Measurements from ENCODE around the gene LGALS13. TPM values are rescaled to one million over a fixed set of nuclear protein-coding genes. Genes with fewer than 3 reads are reported as not detected.

Gene LGALS13
- total and polyA plus RNA-seq, 2 of the 8 experiments (the other 6 are each of a cell fraction or from before 2014, with no cell fraction given) = not detected

- TF ChIP-seq SIX5 (IDR thresholded peaks at IDR 0.05; ENCODE audit: low read depth, low read length) = no peak
These were observed 3.2 kb upstream of the LGALS13 start (continued) for GRCh38 chr19:39599116-39599515.

Data from H1 (cell line).